SK-N-SH (cell line): ENCODE results near the gene ROR2. TPM values are rescaled to one million over a fixed set of nuclear protein-coding genes. Genes with fewer than 3 reads are reported as not detected.

Experiments used
- CTCF ChIA-PET: fragments of 300-600, 350-600 bp; formaldehyde crosslinking; extraction: SDS; loops from one replicate; lab custom pipeline; 2021; lab: Yijun Ruan, JAX
- POLR2A ChIA-PET: fragments of 350-600 bp; sonication (Branson Sonifier 250); formaldehyde crosslinking; extraction: SDS; loops from one replicate; lab custom pipeline; 2020; ENCODE audit warnings: antibody characterized with exemption, inconsistent platforms; lab: Yijun Ruan, JAX
- DNase-seq: peaks from one replicate; pipeline ENCODE4 v3.0.0; 2012
- H2AFZ ChIP-seq: fragments of 200-600 bp; sonication (generic); 2 replicates; pipeline ENCODE4 v1.8.1; 2016; ENCODE audit warnings: antibody characterized with exemption, mild to moderate bottlenecking, low read depth
- H3F3A ChIP-seq: fragments of 200-600 bp; sonication (generic); replicated peaks from 2 replicates; pipeline ENCODE3; 2016; ENCODE audit warnings: antibody characterized with exemption, mild to moderate bottlenecking; ENCODE audit not compliant: insufficient read depth
- H3K27ac ChIP-seq, 2 experiments: fragments of 200-500 bp in 1 of 2; fragments of 200-600 bp in 1 of 2; sonication (Bioruptor generic) in 1 of 2; sonication (generic), shearing (Covaris generic) in 1 of 2; 2 replicates each; pipeline versions ENCODE4 v1.5.1 to v1.6.1; 2014 to 2016; ENCODE audit warnings: low read depth in 2 of 2, inconsistent platforms in 1 of 2, low read length in 1 of 2, mild to moderate bottlenecking in 1 of 2, mixed read lengths in 1 of 2
- H3K27me3 ChIP-seq: fragments of 200-600 bp; sonication (generic), shearing (Covaris generic); 2 replicates; pipeline ENCODE4 v1.6.1; 2016; ENCODE audit warnings: mixed run types; ENCODE audit not compliant: insufficient read depth
- H3K36me3 ChIP-seq, 2 experiments: fragments of 200-500 bp in 1 of 2; fragments of 200-600 bp in 1 of 2; sonication (Bioruptor generic) in 1 of 2; sonication (generic) in 1 of 2; replicated peaks in 1 of 2; 2 replicates each; pipeline versions ENCODE3 to v1.5.1; 2014 to 2016; ENCODE audit warnings: low read length in 1 of 2, mild to moderate bottlenecking in 1 of 2; ENCODE audit not compliant: insufficient read depth in 2 of 2, control insufficient read depth in 1 of 2
- H3K4me1 ChIP-seq, 2 experiments: fragments of 200-500 bp in 1 of 2; fragments of 200-600 bp in 1 of 2; sonication (Bioruptor generic) in 1 of 2; sonication (generic), shearing (Covaris generic) in 1 of 2; 2 replicates each; pipeline versions ENCODE4 v1.5.1 to v1.6.1; 2014 to 2016; ENCODE audit warnings: low read depth in 1 of 2, low read length in 1 of 2, mixed run types in 1 of 2; ENCODE audit not compliant: insufficient read depth in 2 of 2, control insufficient read depth in 1 of 2
- H3K4me2 ChIP-seq: fragments of 200-600 bp; sonication (generic), shearing (Covaris generic); 2 replicates; pipeline ENCODE4 v1.6.1; 2017; ENCODE audit warnings: mixed run types
- H3K4me3 ChIP-seq, 2 experiments: fragments of 200-500 bp in 1 of 2; fragments of 200-600 bp in 1 of 2; sonication (Bioruptor generic) in 1 of 2; sonication (generic), shearing (Covaris generic) in 1 of 2; 2 replicates each; pipeline versions ENCODE4 v1.5.1 to v1.8.1; 2014 to 2016; ENCODE audit warnings: low read depth in 2 of 2, inconsistent platforms in 1 of 2, low read length in 1 of 2, mild to moderate bottlenecking in 1 of 2, mixed read lengths in 1 of 2, moderate library complexity in 1 of 2
- H3K79me2 ChIP-seq: fragments of 200-600 bp; sonication (generic); 2 replicates; pipeline ENCODE4 v1.8.1; 2017; ENCODE audit warnings: mild to moderate bottlenecking; ENCODE audit not compliant: insufficient read depth
- H3K9ac ChIP-seq: fragments of 200-600 bp; sonication (generic); 2 replicates; pipeline ENCODE4 v1.6.1; 2017; ENCODE audit warnings: mixed run types
- H3K9me2 ChIP-seq: fragments of 200-600 bp; sonication (generic); 2 replicates; pipeline ENCODE4 v1.6.1; 2017; ENCODE audit warnings: mixed run types
- H3K9me3 ChIP-seq: fragments of 200-600 bp; sonication (generic); 2 replicates; pipeline ENCODE4 v1.6.1; 2017; ENCODE audit warnings: mixed run types, mild to moderate bottlenecking, moderate library complexity
- H4K20me1 ChIP-seq: fragments of 200-600 bp; sonication (generic); 2 replicates; pipeline ENCODE4 v1.6.1; 2017; ENCODE audit warnings: mild to moderate bottlenecking, mixed run types; ENCODE audit not compliant: insufficient read depth
- CHD2 ChIP-seq: fragments of 150-350 bp; IDR thresholded peaks from 2 replicates; pipeline ENCODE4 v1.6.1; 2018; ENCODE audit warnings: low read length; ENCODE audit not compliant: partially characterized antibody
- ELF1 ChIP-seq: IDR thresholded peaks from 2 replicates; pipeline ENCODE4 v1.4.0; 2012
- EP300 ChIP-seq, 2 experiments: IDR thresholded peaks; 2 replicates each; pipeline versions ENCODE4 v1.4.0 to v1.6.1; 2012; ENCODE audit warnings: borderline replicate concordance in 1 of 2, low read depth in 1 of 2, low read length in 1 of 2
- JUND ChIP-seq: IDR thresholded peaks from 2 replicates; pipeline ENCODE4 v1.4.0; 2012
- RAD21 ChIP-seq: IDR thresholded peaks from 2 replicates; pipeline ENCODE4 v1.6.1; 2012; ENCODE audit warnings: mild to moderate bottlenecking, low read length
- RCOR1 ChIP-seq: fragments of 150-350 bp; IDR thresholded peaks from 2 replicates; pipeline ENCODE4 v1.6.1; 2017; ENCODE audit warnings: antibody characterized with exemption, low read length
- TAF1 ChIP-seq: IDR thresholded peaks from 2 replicates; pipeline ENCODE4 v1.6.1; 2012; ENCODE audit warnings: low read depth, mild to moderate bottlenecking, low read length, moderate library complexity, borderline replicate concordance
- TCF12 ChIP-seq: IDR thresholded peaks from 2 replicates; pipeline ENCODE4 v1.4.0; 2012
- YY1 ChIP-seq: IDR thresholded peaks from 2 replicates; pipeline ENCODE4 v1.4.0; 2012; ENCODE audit warnings: low read depth, mild to moderate bottlenecking
- WGBS: methylation state at CpG from one replicate; pipeline ENCODE4 v1.1.6; 2017; ENCODE audit warnings: low lambda C conversion rate; 5-methylcytosine and 5-hydroxymethylcytosine counted together
- polyA plus RNA-seq, 3 experiments: library from polyadenylated mRNA; depleted of rRNA; stranded (reverse); fragments of >200 nt; gene quantifications; 2 replicates each; pipeline ENCODE4 v1.2.3, GENCODE V29; 2012
- TF ChIP-seq, protein P1 (sequence below): fragments of 150-350 bp; IDR thresholded peaks from 2 replicates; pipeline ENCODE4 v1.6.1; 2016; ENCODE audit warnings: mild to moderate bottlenecking, low read depth, low read length
- TF ChIP-seq, protein P2 (sequence below): IDR thresholded peaks from 2 replicates; pipeline ENCODE4 v1.4.0; 2012; ENCODE audit warnings: low read depth, borderline replicate concordance

The ROR2 gene
- polyA plus RNA-seq, 1 of the 3 experiments (the other 2 are of a cell fraction), result 0.43 TPM

DNA sequence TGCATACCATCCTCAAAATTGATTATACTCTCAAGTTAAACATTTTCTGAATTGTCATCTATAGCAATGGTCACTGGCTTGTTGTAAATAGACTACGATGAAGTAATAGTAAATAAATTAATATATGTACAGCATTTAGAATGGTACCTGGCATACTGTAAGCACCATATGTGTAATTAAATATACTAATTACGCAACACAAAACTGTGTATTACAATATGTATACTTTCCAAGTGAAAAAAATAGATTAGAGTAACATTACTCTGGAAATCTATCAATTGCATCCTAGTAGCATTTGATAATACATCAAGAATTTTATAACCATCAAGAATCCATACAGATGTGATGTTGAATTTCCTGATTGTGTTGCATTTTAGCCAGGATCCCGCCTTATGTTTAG lies 17.2 kb upstream of the ROR2 start:
- 48% methylated on average over 3 of the region's 3 CpGs for WGBS
- ChIA-PET POLR2A (no interaction called here), CTCF (no interaction called here)
- Histone ChIP-seq H3K27ac (no peak overlapping the region), H4K20me1 (no peaks in the 10 kb centered on the region), H3K9me2 (no peaks in the 10 kb centered on the region), H3K4me3 (no peak overlapping the region), H3K4me1 (no peaks in the 10 kb centered on the region), H3K36me3 (no peaks in the 10 kb centered on the region), H3K79me2 (no peaks in the 10 kb centered on the region), H3K4me2 (no peak overlapping the region), H3K9ac (no peak overlapping the region), H2AFZ (no peak overlapping the region), H3F3A (no peaks in the 10 kb centered on the region), H3K27me3 (no peaks in the 10 kb centered on the region), H3K9me3 (no peaks in the 10 kb centered on the region)
- DNase-seq, result no peak
- no peak for TF ChIP-seq YY1
- no peak for TF ChIP-seq EP300 (IDR thresholded peaks at IDR 0.05; ENCODE audit: borderline replicate concordance in 1 of 2, low read depth in 1 of 2, low read length in 1 of 2)
- TF ChIP-seq, protein P1, sequence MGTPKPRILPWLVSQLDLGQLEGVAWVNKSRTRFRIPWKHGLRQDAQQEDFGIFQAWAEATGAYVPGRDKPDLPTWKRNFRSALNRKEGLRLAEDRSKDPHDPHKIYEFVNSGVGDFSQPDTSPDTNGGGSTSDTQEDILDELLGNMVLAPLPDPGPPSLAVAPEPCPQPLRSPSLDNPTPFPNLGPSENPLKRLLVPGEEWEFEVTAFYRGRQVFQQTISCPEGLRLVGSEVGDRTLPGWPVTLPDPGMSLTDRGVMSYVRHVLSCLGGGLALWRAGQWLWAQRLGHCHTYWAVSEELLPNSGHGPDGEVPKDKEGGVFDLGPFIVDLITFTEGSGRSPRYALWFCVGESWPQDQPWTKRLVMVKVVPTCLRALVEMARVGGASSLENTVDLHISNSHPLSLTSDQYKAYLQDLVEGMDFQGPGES, result no peak
- TF ChIP-seq TAF1, result no peak
- no peak for TF ChIP-seq CHD2
- no peak for TF ChIP-seq RCOR1
- TF ChIP-seq, protein P2, sequence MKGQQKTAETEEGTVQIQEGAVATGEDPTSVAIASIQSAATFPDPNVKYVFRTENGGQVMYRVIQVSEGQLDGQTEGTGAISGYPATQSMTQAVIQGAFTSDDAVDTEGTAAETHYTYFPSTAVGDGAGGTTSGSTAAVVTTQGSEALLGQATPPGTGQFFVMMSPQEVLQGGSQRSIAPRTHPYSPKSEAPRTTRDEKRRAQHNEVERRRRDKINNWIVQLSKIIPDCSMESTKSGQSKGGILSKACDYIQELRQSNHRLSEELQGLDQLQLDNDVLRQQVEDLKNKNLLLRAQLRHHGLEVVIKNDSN, result no peak

DNA sequence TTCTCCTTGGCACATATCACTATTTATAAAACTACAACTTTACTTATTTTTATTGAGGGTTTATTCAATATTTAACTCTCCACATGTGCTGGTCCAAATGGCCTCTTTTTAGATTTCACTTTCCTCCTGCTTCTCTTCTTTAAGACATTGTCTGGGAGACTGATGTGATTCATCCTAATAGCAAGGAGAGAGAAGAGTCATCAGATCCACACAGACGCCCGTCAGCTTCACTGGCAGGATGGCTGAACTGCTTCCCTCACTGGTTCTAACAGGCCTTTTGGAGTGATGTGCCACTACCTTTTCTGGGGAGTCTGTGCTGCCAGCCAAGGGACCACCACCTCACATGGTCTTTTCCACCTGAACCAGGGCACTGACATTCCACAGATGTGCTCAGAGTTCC lies 16.5 kb upstream of the ROR2 start:
- no peak overlapping the region for H2AFZ ChIP-seq
- ChIA-PET POLR2A (no interaction called here), CTCF (interaction anchor here (1.1 kb wide), 1 partner anchor 12 kb away, joined by 5 read pairs; no protein-coding TSS in a partner anchor)
- H4K20me1 ChIP-seq, result no peaks in the 10 kb centered on the region
- H3K4me2 ChIP-seq, result no peak overlapping the region
- H3K9me3 ChIP-seq, result no peaks in the 10 kb centered on the region
- TF ChIP-seq RAD21 (no peak), TCF12 (no peak), JUND (no peak), CHD2 (no peak), ELF1 (no peak)
- TF ChIP-seq, protein P1, result no peak
- no peaks in the 10 kb centered on the region for H3K9me2 ChIP-seq
- no peak for DNase-seq
- H3F3A ChIP-seq, result no peaks in the 10 kb centered on the region
- no peaks in the 10 kb centered on the region for H3K79me2 ChIP-seq
- WGBS, result 48% methylated on average over 2 of the region's 2 CpGs
- H3K27me3 ChIP-seq, result no peaks in the 10 kb centered on the region
- H3K4me3 ChIP-seq, result no peak overlapping the region
- no peak overlapping the region for H3K9ac ChIP-seq
- H3K4me1 ChIP-seq, result no peaks in the 10 kb centered on the region
- no peak overlapping the region for H3K27ac ChIP-seq
- H3K36me3 ChIP-seq, result no peaks in the 10 kb centered on the region
